Measurements from ENCODE around the gene FAM131C.
"Not testable (repeated sequence)": the region's sequence is repeated elsewhere in the genome, so short reads cannot be mapped to it uniquely, and the experiment has no call there.

Gene FAM131C

DNA sequence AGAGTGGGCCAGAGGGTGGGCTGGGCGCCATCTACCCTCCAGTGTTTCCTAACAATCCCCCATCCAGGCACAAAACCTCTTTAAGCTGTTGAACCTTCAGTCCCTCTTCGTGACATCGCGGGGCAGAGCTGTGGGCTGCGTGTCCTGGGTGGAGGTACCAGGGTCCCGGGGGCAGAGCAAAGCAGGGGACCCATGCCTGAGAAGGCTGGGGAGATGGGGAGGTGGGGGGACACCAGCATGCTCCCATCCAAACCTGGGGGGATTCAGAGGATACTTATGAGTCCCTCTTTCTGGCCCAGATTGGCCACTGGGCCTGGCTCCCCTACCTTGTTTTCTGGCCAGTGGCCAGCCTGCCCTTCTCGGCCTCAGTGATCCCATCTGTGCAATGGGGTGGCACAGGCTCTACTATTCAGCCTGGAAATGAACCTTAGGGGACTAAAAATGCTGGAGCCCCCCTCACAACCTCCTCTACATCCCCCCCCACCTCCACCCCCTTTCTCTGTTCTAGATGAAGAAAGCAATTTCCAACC is 40.3 kb downstream of the FAM131C start:
- not testable (repeated sequence) for DNase-seq (ENCODE audit: low read depth)

- DNase-seq (ENCODE audit: low read depth): peak; percentile 37
Measured at GRCh38 chr1:16032388-16033102, 40.9 kb downstream of the FAM131C start.

- no peak for DNase-seq (ENCODE audit: low read depth)
Measured at GRCh38 chr1:16031551-16031950, 41.9 kb downstream of the FAM131C start.

DNA sequence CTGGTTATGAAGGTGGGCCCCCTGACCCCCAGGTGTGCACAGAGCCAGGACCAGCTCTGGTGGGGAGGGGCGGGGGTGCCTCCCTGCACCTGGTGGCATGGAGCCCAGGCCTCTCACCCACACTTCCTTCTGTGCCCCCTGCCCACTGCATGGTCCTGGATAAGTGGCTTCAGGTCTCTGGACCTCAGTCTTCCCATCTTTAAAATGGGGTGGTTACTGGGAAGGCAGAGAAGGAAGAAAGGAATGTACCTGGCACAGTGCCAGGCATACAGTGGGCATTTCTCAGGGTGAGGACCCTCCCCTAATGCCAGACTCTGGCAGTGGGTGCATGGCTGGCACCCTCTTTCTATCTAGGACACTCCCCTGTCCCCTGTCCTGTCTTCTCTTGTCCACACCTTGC is 44.2 kb downstream of the FAM131C start:
- DNase-seq (ENCODE audit: low read depth): no peak

GRCh38 chr1:16029003-16029268 is 44.5 kb downstream of the FAM131C start:
- not testable (repeated sequence) for DNase-seq (ENCODE audit: low read depth)

- no peak for DNase-seq (ENCODE audit: low read depth)
Measured at GRCh38 chr1:16028237-16029002, 45.0 kb downstream of the FAM131C start.

DNA sequence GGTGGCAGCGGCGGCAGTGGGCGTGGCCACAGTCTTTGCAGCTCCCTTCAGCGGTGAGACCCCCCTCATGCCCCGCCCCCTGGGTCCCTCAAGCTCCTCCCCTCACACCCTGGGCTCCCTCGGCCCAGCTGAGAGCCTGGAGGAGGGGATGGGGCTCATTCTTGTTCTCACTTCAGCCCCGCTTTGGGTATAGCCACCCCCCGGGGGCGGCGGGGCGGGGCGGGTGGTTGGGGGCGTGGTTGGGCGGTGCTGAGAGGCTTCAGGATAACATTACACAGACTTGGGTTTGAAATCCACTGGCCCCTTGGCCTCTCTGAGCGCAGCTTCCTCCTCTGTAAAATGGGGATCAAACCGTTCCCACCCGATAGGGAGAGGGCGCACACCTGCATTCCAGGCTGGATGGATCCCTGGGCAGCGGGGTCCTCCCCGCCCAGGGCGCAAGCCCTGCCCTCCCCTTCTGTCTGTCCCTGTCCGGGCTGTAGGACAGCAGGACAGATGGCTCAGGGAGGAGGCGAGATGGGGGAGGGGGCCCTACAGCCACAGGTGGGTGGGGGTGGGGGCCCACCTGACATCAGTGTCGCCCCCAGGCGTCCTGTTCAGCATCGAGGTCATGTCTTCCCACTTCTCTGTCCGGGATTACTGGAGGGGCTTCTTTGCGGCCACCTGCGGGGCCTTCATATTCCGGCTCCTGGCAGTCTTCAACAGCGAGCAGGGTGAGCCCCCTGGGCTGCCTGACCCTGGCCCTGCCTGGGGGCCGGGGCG is 46.5 kb downstream of the FAM131C start:
- peak; percentile 13 for DNase-seq (ENCODE audit: low read depth)

GRCh38 chr1:16026302-16026701 is 47.1 kb downstream of the FAM131C start:
- DNase-seq (ENCODE audit: low read depth): not testable (repeated sequence)

GRCh38 chr1:16023050-16023653 is 50.3 kb downstream of the FAM131C start:
- DNase-seq (ENCODE audit: low read depth): no peak

- DNase-seq (ENCODE audit: low read depth): no peak
Measured at GRCh38 chr1:16022393-16022792, 51.1 kb downstream of the FAM131C start.

GRCh38 chr1:16021681-16022080 is 51.8 kb downstream of the FAM131C start, which contains the start of gene CLCNKA:
Gene CLCNKA (plus strand): TSS chr1:16022036. CDS start chr1:16022620, 584 bp downstream.
- no peak for DNase-seq (ENCODE audit: low read depth)

DNA sequence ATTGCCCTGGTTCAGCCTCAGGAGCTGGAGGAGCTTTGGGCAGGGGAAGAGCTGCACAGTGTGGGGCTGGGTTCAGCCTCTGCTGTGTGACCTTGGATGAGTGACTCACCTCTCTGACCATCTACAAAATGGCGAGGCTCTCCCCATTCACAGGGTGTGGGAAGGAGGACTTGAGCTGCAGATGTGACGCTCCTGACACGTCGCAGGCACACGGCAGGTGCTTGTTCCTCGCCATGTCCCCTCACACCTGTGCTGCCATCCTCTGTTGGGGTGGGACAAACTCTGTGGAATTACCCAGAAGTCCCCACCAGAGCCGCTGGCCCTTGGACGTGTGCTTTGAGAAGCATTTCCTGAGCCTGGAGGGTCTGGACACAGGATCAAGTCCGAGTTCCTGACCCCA is 52.6 kb downstream of the FAM131C start:
- DNase-seq (ENCODE audit: low read depth): not testable (repeated sequence)

- no peak for DNase-seq (ENCODE audit: low read depth)
Measured at GRCh38 chr1:16020325-16020724, 53.1 kb downstream of the FAM131C start.

- no peak for DNase-seq (ENCODE audit: low read depth)
Measured at GRCh38 chr1:16019644-16020277, 53.7 kb downstream of the FAM131C start.

DNA sequence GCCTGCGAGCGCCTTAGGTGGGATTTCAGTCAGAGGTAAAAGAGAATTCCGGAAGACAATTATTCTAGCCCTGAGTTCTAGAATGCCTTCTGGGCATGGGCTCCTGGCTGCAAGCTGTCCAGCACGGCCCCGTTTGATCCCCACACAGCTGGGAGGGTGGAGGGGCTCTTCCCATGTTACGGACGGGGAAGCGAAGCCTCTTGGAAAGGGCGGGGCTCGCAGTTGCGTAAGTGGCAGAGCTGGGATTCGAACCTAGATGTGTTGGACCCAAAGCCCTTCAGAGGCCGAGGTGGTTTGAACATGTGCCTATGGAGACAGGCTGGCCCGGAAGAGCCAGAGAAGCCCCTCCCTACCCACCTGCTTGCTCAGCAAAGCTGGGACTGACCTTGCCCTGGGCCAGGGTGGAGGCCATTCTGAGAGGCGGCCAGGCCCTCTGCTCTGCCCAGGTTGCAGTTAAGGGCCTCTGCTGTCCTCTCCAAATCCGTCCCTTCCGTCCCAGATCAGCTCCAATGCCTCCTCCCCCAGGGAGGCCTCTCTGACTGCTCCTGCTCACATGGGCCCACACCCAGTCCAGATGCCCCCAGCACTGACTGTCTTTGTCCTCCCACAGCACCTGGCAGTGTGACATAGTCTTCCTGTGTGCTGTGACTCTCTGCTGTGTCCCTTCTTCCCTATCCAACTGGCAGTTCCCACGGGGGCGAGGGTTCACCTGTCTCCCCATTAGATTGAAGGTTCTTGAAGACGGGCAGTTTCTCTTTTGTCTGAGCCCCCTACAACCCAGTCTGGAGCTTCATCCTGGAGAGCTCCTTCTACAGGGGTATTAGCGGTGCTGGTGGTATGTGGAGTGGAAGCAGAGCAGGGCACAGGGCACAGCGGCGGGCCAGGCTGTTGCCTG is 54.5 kb downstream of the FAM131C start:
- DNase-seq (ENCODE audit: low read depth): no peak

GRCh38 chr1:16018308-16018707 is 55.1 kb downstream of the FAM131C start:
- DNase-seq (ENCODE audit: low read depth): no peak

- DNase-seq (ENCODE audit: low read depth): no peak
Measured at GRCh38 chr1:16017461-16018303, 55.8 kb downstream of the FAM131C start, which contains the start of gene HSPB7. Gene HSPB7 (minus strand): TSS chr1:16018043. CDS start chr1:16017963, 80 bp downstream.

GRCh38 chr1:16017076-16017460 is 56.4 kb downstream of the FAM131C start:
- no peak for DNase-seq (ENCODE audit: low read depth)

Measured in activated T-helper 9 cell treated with anti-CD3 and anti-CD28 coated beads, Interleukin-2, amount 50 U/mL, for 16 hours (primary cell).